ENCODE results near the gene LCN10. TPM values are rescaled to one million over a fixed set of nuclear protein-coding genes. Genes with fewer than 3 reads are reported as not detected.
A peak's percentile ranks its signal among the peaks of the same experiment; 100 is the strongest.

LCN10 gene
- total RNA-seq (not detected in 2 replicates), polyA plus RNA-seq (not detected in 2 replicates), polyA minus RNA-seq (not detected in 2 replicates), Bru-seq, nascent RNA (not detected), BruChase-seq, experiment 1, labeled RNA remaining after a 6-hour chase (not detected), BruChase-seq, experiment 2, labeled RNA remaining after a 2-hour chase (not detected)
- not detected in 2 replicates for polyA plus RNA-seq (2011; cell fraction: cytosol; rRNA removed)
- polyA plus RNA-seq (2011; cell fraction: nucleus; rRNA removed), result 0.05 and 0.27 TPM in 2 replicates
- polyA plus RNA-seq (2012), result not detected in 2 replicates
- polyA minus RNA-seq (2011; cell fraction: cytosol; rRNA and poly(A)+ RNA removed), result not detected
- not detected in 2 replicates for polyA minus RNA-seq (2011; cell fraction: nucleus; rRNA and poly(A)+ RNA removed)
- long read RNA-seq, result 0 reads

DNA sequence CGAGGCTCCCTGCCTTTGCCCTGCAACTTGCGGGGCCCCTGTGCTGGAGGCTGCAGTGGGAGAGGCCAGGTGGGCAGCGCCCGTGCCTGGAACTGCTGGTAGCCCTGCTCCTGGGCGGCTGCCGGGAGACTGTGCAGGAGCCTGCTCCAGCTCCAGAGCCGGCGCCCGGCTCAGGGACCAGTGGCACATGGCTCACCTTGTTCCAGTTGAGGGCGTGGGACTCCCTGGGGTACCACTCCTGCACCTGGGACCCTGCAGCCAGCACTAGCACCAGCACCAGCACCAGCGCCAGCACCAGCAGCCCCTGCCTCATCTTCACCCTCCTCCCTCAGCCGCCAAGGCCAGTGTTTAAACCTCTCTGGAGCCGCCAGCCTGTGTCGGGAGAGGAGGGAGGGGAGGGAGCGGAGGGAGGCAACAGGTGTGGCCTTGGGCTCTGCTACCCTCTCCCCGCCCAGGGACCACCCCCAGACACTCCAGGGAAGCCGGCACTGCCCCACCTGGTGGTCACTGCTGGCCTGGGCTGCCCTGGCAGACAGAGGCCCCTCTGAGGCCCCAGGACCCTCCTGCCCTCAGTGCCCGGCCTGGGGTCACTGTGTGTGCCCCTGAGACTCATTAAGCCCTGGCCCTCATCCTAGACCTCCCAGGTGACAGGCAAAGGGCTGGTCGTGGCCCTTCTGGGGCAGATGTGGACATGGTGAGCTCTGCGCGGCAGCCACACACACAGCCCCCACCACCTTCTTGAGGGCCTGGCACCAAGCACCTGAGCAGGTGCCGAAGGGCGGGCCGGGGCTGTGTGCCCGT, at the start of gene LCN10:
LCN10 (minus strand) TSS at position 350 of the 801 bp plus-strand sequence; CDS start at position 313, 37 bp downstream.
- H3K79me2 ChIP-seq (ENCODE audit: control insufficient read depth, insufficient read depth, low read length), result no peaks in the 10 kb centered on the region
- DNase-seq (ENCODE audit: low read depth, low spot score), result no peak
- H3K4me1 ChIP-seq (ENCODE audit: control insufficient read depth, extremely low read depth, insufficient read depth, low read length), result no peaks in the 10 kb centered on the region
- no peak for TF ChIP-seq POLR2A (IDR thresholded peaks at IDR 0.05; ENCODE audit: low read depth, low read length)
- TF ChIP-seq EZH2 (IDR thresholded peaks at IDR 0.05; ENCODE audit: borderline replicate concordance, low read depth, low read length, severe bottlenecking), result no peak
- TF ChIP-seq GATA2 (IDR thresholded peaks at IDR 0.05; ENCODE audit: insufficient read depth, insufficient read length, low read depth, low read length), result no peak
- TF ChIP-seq CTCF (IDR thresholded peaks at IDR 0.05; ENCODE audit: extremely low read depth in 1 of 2, insufficient read depth in 1 of 2, low read depth in 1 of 2, low read length in 2 of 2), result peak; percentile 28 to 64
- no peaks in the 10 kb centered on the region for H3K9me3 ChIP-seq (replicated peaks; ENCODE audit: control insufficient read depth, insufficient read depth, low read length)
- H3K27me3 ChIP-seq (ENCODE audit: control insufficient read depth in 2 of 2, insufficient read depth in 2 of 2, low read length in 2 of 2), result peaks cover 0 to 5% of the 10 kb centered on the region in 2 experiments
- H4K20me1 ChIP-seq (replicated peaks; ENCODE audit: control insufficient read depth, extremely low read depth, insufficient read depth, low read length), result no peaks in the 10 kb centered on the region
- intact Hi-C loops (cut with micrococcal nuclease) (no loop called here), dilution Hi-C loops (cut with MboI; ENCODE audit: extremely low pct_ligation_motif_present, low sequenced_read_pairs) (no loop called here)
- CTCF ChIA-PET, result interaction anchor here (1.0 to 6.0 kb wide), 4 partner anchors 12 to 56 kb away, joined by 3 to 31 read pairs (median 4); no protein-coding TSS in a partner anchor
- H3K4me3 ChIP-seq (replicated peaks in 1 of 3; ENCODE audit: insufficient read depth in 1 of 3, low read depth in 1 of 3, low read length in 3 of 3), result no peak within 1 kb of the TSS
- no peak within 1 kb of the TSS for H2AFZ ChIP-seq (ENCODE audit: low read depth, low read length)
- H3K9me1 ChIP-seq (replicated peaks; ENCODE audit: control insufficient read depth, extremely low read depth, insufficient read depth, low read length), result no peaks in the 10 kb centered on the region
- no TSS peak for BruUV-seq (replicated peaks)
- H3K27ac ChIP-seq (ENCODE audit: insufficient read depth, low read depth, low read length), result no peak within 1 kb of the TSS
- no peaks in the 10 kb centered on the region for H3K36me3 ChIP-seq (ENCODE audit: control insufficient read depth in 2 of 2, extremely low read depth in 1 of 2, insufficient read depth in 2 of 2, low read length in 2 of 2)
- POLR2A ChIA-PET, result no interaction called here
- H3K9ac ChIP-seq (replicated peaks; ENCODE audit: extremely low read depth, insufficient read depth, low read length), result no peak within 1 kb of the TSS
- no peak for FAIRE-seq
- H3K4me2 ChIP-seq (ENCODE audit: insufficient read depth, low read length), result no peak within 1 kb of the TSS
